ENCODE measurements around the gene ANAPC7.

GRCh38 chr12:110355073-110355472 is 48.4 kb downstream of the ANAPC7 start:
- no peak for TF ChIP-seq POLR2A (IDR thresholded peaks at IDR 0.05)
- TF ChIP-seq CTCF (IDR thresholded peaks at IDR 0.05) = no peak

Measured in lower leg skin (tissue), 3 donors.